GM19395 (cell line): ENCODE measurements around the gene KLHDC1.
"Not testable (repeated sequence)": the region's sequence is repeated elsewhere in the genome, so short reads cannot be mapped to it uniquely, and the experiment has no call there.

Experiments used
- ATAC-seq: cut with Tn5 transposase; IDR thresholded peaks from one replicate; pipeline ENCODE4 v1.9.1; 2021; ENCODE audit warnings: mild to moderate bottlenecking, moderate library complexity; ENCODE audit not compliant: unreplicated experiment

Gene KLHDC1

DNA sequence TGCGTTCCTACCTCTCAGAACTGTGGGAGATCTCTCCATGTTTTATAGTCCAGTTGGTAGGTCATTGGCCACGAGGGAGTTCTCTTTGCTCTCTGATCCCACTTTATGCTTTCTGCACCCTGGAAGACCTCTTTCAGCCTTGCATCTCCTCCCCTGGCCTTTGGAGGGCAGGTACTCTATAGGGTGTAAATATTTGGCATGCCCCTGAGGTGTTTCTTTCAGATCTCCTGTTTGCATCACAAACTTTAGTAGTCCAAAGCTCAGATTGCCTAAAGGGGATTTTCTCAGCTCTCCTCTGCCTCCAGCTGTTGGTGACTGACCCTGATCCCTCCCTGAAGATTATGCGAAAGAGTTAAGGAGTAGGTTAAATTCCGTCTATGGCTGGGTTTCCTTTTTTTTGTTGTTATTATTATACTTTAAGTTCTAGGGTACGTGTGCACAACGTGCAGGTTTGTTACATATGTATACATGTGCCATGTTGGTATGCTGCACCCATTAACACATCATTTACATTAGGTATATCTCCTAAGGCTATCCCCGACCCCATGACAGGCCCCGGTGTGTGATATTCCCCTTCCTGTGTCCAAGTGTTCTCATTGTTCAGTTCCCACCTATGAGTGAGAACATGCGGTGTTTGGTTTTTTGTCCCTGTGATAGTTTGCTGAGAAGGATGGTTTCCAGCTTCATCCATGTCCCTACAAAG, 29.0 kb downstream of the KLHDC1 start:
- ATAC-seq, result not testable (repeated sequence)

DNA sequence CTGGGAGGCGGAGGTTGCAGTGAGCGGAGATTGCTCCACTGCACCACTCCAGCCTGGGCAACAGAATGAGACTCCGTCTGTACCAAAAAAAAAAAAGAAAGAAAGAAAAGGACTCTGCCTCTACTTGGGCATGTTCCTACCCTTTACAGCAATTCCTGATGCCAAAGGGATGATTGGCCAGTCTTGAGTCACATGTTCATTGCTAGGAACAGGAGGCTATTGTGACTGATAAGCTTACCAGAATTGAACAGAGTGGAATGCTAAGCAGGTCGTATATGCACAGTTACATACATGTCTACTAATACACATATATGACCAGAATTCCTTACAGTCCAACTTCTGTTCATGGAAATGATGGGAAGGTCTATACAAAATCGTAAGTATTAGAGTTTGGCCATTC, 34.3 kb downstream of the KLHDC1 start:
- ATAC-seq, result no peak

DNA sequence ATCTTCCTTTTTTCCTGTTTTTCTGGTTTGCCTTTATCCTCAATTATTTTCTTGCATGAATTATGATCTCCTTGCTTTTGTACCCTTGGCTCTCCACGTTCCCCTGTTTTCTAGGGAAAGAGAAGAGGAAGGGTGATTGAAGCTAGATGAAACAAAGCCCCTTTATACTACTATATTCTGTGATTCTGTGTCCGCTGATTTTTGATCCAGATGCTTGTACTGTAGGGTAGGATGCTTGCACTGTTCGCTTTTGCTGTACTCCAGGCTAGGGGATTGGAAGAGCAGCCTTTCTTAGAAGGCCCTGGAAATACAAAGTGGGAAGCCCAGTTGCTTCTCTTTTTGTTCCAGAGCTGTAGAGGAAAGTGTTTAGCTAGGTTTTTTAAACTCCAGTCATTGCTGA, 40.0 kb downstream of the KLHDC1 start:
- no peak for ATAC-seq

DNA sequence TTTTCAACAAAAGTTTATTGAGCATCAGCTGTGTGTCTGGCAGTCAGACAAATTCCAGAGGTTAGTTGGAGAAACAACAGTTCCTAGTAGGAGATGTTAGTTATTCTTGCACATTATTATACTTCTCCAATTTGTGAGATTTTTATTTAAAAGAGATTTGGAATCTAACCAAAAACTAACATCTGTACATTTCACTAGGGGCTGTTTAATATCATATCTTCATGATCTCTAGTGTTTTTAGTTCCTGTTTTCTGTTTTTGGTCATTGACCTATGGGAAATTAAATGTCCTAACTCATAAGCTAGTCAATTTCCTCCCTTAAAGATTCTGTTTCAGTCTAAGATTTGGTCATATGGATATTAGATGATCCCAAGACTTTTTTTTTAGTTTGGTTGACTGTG, 40.9 kb downstream of the KLHDC1 start:
- ATAC-seq, result no peak

DNA sequence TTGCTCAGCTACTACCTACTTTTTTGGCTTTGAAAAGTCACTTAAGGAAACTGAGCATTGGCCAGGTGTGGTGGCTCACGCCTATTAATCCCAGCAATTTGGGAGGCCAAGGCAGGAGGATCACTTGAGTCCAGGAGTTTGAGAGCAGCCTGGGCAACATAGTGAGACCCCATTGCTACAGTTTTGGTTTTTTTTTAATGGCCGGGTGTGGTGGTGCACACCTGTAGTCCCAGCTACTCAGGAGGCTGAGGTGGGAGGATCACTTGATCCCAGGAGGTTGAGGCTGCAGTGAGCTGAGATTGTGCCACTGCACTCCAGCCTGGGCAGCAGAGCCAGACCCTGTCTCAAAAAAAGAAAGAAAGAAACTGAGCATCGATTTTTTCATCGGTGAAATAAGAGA, 42.7 kb downstream of the KLHDC1 start:
- not testable (repeated sequence) for ATAC-seq

DNA sequence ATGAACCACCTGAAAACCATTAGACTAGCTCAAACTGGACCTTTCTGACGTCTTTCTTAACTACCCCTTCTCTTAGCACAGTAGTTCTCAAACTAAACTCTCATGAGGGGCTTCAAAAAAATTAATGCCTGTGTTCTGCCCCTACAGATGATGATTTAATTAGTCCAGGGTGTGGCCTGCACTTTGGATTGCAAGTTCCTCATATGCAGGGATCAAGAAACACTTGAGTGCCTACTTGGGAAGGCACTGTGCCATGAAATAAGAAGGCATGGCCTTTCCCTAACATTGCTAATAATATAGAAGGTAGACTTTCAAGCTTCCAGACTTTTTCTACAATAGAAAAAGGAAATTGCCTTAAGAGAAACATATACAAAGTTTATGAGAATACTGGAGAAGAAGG, 52.3 kb downstream of the KLHDC1 start:
- no peak for ATAC-seq

DNA sequence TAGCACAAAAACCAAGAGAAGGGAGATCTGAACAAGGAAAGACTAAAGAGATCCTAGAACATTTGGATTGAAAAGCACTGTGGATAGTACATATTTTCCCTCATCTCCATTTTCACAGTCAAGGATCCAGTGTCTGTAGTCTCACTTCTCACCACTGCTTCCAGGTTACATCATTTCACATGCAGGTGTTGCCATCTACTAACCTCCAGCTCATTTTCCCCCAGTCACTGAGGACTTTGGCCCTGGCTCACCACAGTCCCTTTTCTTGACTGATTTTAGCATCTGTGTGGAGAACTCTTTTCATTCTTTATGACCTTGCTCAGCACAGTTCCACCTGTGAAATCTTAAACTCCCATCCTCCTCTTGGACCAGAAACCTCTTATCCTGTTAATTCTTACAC, 53.6 kb downstream of the KLHDC1 start:
- not testable (repeated sequence) for ATAC-seq

DNA sequence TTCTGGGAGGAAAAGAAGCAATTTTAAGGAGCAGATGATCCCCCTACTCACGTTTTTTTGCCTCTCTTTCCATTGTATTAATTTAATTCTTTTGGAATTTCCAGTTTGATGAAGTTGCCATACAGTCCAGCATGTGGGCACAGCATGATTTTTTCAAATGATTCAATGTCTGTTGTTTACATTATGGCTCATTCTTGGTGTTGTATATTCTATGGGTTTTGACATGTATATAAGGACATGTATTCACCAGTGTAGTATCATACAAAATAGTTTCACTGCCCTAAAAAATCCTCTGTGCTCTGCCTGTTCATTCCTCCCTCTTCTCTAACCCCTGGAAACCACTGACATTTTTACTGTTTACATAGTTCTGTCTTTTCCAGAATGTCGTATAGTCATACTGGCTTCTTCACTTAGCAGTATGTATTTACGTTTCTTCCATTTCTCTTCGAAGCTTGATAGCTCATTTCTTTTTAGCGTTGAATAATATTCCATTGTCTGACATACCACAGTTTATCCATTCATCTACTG, 61.7 kb downstream of the KLHDC1 start:
- no peak for ATAC-seq

DNA sequence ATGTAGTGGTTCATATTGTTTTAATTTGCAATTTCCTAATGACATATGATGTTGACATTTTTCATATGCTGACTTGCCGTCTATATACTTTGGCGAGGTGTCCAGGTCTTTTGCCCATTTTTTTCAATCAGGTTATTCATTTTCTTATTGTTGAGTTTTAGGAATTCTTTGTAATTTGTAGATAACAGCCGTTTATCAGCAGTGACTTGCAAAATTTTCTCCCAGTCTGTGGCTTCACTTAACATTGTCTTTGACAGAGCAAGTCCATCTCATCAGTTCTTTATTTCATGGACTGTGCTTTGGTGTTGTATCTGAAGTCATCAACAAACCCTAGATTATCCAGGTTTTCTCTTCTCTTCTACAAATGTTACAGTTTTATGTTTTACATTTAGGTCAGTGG, 62.5 kb downstream of the KLHDC1 start:
- ATAC-seq, result no peak

DNA sequence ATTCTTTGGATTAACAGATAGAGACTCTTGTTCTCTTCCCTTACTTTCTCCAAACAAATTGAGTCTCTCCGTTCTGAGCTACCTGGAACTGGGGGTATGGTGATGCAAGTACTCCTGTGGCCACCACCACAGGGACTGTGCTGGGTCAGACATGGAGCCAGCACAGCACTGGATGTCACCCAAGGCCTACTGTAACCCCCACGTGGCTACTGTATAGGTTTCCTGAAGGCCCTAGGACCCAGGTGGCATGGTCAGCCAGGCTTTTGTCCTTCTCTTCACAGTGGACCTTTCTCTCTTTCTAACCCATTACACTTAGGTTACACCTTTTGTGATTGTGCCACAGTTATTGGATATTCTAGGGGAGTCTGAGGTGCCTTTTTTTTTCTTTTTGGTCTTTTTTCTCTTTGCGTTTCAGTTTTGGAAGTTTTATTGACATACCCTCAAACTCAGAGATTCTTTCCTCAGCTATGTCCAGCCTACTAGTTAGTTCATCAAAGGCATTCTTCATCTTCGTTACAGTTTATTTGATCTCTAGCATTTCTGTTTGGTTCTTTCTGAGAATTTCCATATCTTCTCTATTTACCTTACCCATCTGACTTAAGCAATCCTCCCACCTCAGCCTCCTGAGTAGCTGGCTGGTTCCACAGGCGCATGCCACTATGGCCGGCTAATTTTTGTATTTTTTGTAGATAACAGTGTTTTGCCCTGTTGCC, 69.1 kb downstream of the KLHDC1 start:
- no peak for ATAC-seq

DNA sequence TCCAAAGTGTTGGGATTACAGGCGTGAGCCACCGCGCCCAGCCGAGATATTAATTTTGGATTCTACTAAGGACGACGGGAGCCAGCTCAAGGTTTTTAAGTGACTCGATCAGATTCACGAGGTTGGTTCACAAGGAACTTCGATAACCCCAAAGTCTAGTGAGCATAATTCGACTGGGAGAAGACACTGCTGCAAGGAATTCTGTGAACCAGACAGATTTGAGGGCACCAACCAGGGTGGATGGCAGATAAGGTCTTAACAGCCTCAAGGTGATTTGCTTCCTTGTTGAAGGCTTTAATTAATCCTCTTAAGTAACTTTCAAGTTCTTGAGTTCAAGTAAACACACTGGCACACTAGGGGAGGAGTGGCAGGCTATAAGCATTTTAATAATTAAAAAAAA, 73.9 kb downstream of the KLHDC1 start:
- no peak for ATAC-seq

DNA sequence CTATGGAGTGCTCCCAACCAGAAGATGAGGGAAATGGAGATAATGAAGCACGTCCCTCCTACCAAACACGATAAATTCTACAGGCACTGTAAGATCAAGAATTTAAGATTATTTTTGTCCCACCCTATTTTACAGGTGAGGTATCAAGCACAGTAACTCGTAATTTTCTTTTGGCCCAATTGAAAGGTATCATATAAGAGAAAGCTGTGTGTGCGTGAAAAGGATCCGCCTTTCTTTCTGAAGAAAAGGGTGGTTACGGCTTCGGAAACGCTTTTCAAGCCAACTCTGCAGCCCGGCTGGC, 74.3 kb downstream of the KLHDC1 start:
- ATAC-seq, result no peak

DNA sequence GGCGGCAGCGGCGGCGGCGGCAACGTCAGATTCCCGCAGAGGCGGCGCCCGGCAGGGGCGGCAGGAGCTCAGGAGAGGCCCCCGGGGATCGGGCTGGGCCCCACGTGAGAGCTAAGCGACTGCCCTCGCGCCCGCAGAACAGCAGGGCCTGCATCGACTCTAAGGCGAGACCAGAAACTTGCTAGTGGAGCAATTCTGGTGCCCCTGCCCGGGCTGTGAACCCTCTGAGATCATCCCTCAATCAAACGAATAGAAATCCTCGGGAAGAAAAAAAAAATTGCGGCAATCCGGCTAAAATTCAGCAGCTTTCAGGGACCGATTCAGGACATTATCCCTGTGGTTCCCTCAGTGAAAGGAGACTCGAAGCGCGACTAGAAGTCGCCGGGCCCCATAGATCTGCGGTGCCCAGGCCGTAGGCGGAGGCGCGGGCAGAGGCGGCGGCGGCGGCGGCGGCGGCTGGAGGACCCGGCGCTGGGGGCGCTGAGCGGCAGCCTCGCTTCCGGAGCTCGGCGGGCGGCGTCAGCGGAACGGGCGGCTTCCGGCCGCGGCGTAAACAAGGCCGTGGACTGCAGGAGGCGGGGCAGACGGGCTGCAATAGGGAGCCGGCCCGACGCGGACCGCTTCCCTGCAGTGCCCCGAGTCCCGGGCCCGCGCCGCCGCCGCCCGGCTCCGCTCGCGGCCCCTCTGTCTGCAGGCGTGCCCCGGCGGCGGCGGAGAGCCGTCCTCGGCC, 74.8 kb downstream of the KLHDC1 start, which contains the start of gene KLHDC2:
KLHDC2 (plus strand) TSS at position 583 of the 730 bp plus-strand sequence. CDS start 316 bp downstream, outside the sequence.
- ATAC-seq, result peak; percentile 91

DNA sequence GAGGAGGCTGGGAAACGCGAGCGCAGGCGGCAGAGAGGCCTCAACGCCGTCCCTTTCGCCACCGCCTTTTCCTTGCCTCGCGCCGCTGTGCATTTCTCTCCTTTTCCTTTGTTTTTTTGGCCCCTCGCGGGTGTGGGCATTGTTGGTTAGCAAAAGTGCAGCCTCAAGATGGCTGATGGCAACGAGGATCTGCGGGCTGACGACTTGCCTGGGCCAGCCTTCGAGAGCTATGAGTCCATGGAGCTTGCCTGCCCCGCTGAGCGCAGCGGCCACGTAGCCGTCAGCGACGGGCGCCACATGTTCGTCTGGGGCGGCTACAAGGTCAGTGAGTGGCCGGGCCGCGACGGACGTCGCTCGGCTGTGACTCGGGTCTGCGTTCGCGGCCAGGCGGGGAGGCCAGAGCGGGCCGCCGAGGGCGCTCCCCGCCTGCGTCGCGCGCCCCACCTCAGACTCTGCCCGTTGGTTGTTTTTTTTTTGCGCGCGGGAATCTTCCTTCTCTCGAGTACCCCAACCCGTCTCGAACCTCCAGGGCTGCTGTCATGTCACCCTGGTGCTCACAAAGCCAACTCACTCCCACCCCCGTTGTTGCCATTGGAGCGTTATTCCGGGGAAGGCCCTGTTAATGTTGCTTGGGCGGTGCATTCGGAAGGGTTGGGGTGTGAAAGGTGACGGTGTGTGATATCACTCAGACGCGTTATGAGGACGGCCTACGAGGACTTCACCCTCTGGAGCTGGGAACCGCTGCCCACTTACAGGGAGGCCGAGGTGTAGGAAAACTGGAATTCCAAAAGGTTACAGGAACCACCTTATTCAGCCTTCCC, 75.6 kb downstream of the KLHDC1 start:
- ATAC-seq, result peak; percentile 33

DNA sequence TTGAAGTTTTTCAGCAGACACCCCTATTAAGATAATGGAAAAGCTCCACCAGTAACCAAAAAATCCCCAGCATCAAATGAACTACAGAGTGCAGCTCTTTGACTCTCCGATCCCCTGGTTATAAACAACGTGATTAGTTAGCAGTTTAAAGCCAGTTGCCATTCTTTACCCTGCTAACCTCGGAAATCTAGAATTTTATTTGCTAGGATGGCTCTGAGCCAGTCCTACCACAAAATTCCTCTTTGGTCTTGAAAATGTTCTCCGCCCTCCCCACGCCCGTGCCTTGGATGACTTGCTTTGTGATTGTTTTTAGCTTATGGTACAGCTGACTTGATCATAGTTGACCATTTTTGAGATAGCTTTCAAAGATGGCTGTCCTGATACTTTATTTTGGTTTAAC, 76.3 kb downstream of the KLHDC1 start:
- no peak for ATAC-seq

DNA sequence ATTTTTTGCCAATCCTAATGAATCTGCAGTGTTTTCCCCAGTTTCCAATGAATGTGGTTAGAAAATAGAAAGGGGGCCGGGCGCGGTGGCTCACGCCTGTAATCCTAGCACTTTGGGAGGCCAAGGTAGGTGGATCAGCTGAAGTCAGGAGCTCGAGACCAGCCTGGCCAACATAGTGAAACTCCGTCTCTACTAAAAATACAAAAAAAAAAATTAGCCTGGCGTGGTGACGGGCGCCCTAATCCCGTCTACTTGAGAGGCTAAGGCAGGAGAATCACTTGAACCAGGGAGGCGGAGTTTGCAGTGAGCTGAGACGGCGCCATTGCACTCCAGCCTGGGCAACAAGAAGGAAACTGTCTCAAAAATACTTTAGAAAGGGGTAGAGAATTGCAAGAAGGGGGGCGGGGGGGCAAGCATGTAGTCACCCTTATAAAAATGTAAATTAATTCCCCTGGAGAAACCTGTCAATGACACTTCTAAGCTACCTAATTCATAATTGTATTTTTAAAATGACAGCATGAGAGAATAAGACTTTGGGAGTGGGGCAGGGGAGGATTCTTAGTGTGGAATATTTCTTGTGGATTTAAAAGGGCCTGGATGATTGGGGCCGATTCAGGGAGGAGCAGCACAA, 76.8 kb downstream of the KLHDC1 start:
- ATAC-seq, result no peak

DNA sequence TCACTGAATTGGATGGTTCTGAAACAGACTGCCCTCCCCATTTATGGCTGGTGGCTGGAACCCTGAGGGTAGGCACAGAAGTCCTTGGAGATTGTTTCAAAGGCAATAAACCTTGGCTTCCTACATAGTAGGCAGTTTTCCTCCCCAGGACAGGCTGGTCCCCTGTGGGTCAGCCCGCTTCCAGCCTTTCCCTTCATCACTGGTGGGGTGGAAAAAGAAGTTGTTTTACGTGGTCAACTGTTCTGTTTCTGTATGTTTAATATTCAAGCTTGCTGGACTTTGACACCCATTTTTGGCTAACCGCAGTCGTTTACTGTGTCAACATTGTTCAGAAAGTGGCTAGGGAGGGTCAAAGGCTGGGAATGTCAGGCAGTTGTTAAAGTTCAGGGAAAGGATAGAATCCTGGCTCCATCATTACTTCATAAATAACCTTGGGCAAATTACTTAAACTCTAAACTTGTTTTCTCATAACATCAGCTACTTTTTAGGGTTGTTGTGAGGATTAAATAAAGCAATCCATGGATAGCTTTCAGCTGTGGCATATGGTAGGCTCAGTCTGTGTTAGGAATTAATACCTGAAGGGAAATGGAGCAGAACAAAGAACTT, 77.4 kb downstream of the KLHDC1 start:
- ATAC-seq, result no peak

DNA sequence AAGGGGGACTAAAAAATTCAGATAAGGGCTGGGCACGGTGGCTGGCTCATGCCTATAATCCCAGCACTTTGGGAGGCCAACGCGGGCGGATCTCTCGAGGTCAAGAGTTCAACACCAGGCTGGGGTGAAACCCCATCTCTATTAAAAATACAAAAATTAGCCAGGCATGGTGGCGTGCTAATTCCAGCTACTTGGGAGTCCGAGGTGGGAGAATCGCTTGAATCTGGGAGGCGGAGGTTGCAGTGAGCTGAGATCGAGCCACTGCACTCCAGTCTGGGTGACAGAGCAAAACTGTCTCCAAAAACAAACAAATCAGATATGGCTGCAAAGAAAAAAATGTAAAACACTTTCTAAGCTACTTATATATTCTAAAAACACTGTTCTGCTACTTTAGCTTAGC, 78.8 kb downstream of the KLHDC1 start:
- not testable (repeated sequence) for ATAC-seq

DNA sequence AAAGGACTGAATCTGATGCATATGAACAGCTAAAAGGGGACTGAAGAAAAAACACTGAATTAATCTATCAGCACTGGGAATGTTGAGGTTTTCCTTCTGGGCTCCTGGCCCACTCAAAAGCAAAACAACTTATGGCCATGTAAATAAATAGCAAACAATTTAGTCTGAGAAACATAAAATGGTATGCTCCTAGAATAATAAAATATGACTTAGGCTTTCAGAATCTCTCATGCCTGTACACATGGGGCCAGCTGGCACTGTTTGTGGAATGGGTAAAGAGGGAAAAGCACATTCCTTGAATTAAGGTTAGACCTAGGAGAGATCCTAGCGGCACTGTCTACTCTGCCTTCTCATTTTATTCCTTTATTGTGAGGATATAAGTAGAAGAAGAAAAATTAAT, 81.2 kb downstream of the KLHDC1 start:
- ATAC-seq, result no peak

DNA sequence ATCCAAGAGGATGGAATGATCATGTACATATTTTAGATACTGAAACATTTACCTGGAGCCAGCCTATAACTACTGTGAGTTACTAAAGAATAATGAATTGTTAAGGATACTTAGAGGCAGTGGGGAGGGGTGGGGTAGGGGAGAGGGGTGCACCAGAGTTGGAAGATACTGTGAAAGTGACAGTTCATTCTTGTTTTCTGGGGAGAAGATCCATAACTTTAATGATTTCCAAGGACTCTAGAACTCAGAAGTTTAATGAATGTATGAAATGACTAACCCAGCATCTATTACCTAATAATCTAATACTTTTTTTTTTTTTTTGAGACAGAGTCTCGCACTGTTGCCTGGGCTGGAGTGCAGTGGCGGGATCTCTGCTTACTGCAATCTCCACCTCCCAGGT, 85.5 kb downstream of the KLHDC1 start:
- ATAC-seq, result no peak
